ENCODE measurements around the gene ZCCHC13. TPM values are rescaled to one million over a fixed set of nuclear protein-coding genes. Genes with fewer than 3 reads are reported as not detected.

The ZCCHC13 gene
- total and polyA plus RNA-seq, 2 of the 8 experiments (the other 6 are each of a cell fraction or from before 2014, with no cell fraction given), result not detected

DNA sequence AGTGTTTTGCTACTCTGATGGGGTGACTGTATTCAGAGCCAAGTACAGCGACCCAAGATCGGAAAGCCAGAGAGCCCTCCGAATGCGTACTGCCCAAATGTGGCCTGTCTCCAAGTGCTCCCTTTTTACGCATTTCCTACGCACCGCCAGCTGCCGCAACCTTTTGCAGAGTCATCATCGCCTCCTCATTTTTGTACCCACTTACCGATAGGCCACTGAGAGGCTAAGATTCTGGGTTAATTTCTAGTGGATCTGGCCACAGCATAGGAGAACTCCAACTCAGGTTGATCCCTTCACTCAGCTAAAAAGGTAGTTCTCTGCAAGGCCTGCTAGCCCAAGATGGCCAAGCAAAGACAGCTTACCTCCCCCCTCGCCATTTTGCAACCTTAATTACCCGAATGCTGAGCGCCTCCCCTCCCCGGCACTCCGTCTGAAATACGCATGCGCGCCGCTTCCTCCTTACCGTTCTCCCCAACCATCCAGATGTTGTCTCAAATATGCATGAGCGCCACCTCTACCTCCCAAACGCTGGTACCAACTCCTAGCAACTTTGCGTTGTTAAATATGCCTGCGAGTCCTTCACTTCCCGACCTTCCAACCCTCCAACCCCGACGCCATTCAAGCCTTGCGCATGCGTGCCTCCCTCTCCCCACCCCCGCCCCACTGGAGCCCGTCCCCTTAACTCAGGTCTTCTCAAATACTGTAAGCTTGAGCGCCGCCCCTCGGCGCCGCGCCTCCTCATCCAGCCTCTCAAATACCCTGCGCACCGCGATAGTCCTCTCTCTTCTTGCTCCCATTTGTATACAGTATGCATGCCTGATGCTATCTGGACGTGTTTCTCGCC is 11.8 kb upstream of the ZCCHC13 start:
- H2BK12ac ChIP-seq (ENCODE audit: low read depth, low read length), result peak overlapping the region; percentile 60
- H4K5ac ChIP-seq (ENCODE audit: insufficient read length, low read depth, low read length), result peak overlapping the region; percentile 99
- CTCF ChIA-PET (ENCODE audit: partially characterized antibody), result interaction anchor here (0.7 to 1.2 kb wide), 6 partner anchors 13 to 1587 kb away, joined by 3 to 5 read pairs (median 3); no protein-coding TSS in a partner anchor
- peak overlapping the region; percentile 85 for H3K56ac ChIP-seq (replicated peaks; ENCODE audit: insufficient read length, low read depth, low read length)
- H3K18ac ChIP-seq (ENCODE audit: extremely low read depth, low read length), result peak overlapping the region; percentile 97; the same call in 1 of the 2 replicates
- H2BK20ac ChIP-seq (ENCODE audit: low read length), result no peak overlapping the region
- H3K4ac ChIP-seq (replicated peaks; ENCODE audit: insufficient read length, low read depth, low read length), result no peak overlapping the region
- FAIRE-seq (no peak), DNase-seq (ENCODE audit: low read depth in 1 of 2, low spot score in 2 of 2) (peak; percentile 71 to 74)
- 0% methylated on average over 19 of the region's 42 CpGs; no CpG with 5 or more reads in 1 of the 2 experiments for WGBS, 2 experiments (ENCODE audit: extremely low coverage in 1 of 2, insufficient coverage in 1 of 2, insufficient read length in 1 of 2, insufficient replicate concordance in 2 of 2, low coverage in 1 of 2, low lambda C conversion rate in 2 of 2, missing lambda C conversion rate in 1 of 2)
- H3K27ac ChIP-seq (ENCODE audit: low read depth, low read length), result peak overlapping the region; percentile 94
- H2AFZ ChIP-seq (ENCODE audit: low read length), result 0 out of 2 replicates have a peak overlapping the region, but pooled peaks have one; percentile 66
- peak overlapping the region; percentile 93 to 97 for H3K4me2 ChIP-seq (ENCODE audit: insufficient read depth in 1 of 2, low read depth in 2 of 2, low read length in 2 of 2)
- 0 out of 2 replicates have a peak, but pooled peaks cover 2% of the 10 kb centered on the region for H3K23me2 ChIP-seq (ENCODE audit: low read depth, low read length)
- peak overlapping the region; percentile 82; the same call in 1 of the 2 replicates for H2AK5ac ChIP-seq (ENCODE audit: low read depth, low read length)
- no peak overlapping the region for H3K23ac ChIP-seq (ENCODE audit: insufficient read length)
- no peak overlapping the region for H3K14ac ChIP-seq (ENCODE audit: insufficient read length)
- peak overlapping the region; percentile 97 for H2BK5ac ChIP-seq (ENCODE audit: low read depth, low read length)
- H3K79me2 ChIP-seq (ENCODE audit: control insufficient read depth in 1 of 2, insufficient read depth in 2 of 2, low read length in 2 of 2), result peaks cover 4 to 53% of the 10 kb centered on the region in 2 experiments; a peak in 3 of 4 replicates
- peak overlapping the region; percentile 71 to 98 (median 85) for H3K9ac ChIP-seq (replicated peaks in 1 of 4; ENCODE audit: extremely low read depth in 1 of 4, low read depth in 3 of 4, low read length in 3 of 4)
- POLR2A ChIA-PET (ENCODE audit: partially characterized antibody), result interaction anchor here (0.7 to 3.7 kb wide), 15 partner anchors 10 to 144 kb away, joined by 3 to 27 read pairs (median 5); no protein-coding TSS in a partner anchor
- H3K79me1 ChIP-seq (ENCODE audit: low read depth, low read length), result no peaks in the 10 kb centered on the region
- H4K8ac ChIP-seq (ENCODE audit: extremely low read depth, insufficient read depth, low read length), result peak overlapping the region; percentile 89; the same call in 1 of the 2 replicates
- peak overlapping the region; percentile 96 for H4K91ac ChIP-seq (replicated peaks; ENCODE audit: insufficient read length, low read length)
- peaks cover 0 to 15% (median under 1%) of the 10 kb centered on the region in 4 experiments; a peak in 3 of 8 replicates for H3K36me3 ChIP-seq (ENCODE audit: control insufficient read depth in 2 of 4, insufficient read depth in 4 of 4, low read length in 3 of 4)
- no peak overlapping the region for H2BK120ac ChIP-seq (replicated peaks; ENCODE audit: low read depth, low read length)
- H2BK15ac ChIP-seq (ENCODE audit: low read length), result no peak overlapping the region
- peaks cover 0 to 2% of the 10 kb centered on the region in 2 experiments for H4K20me1 ChIP-seq (replicated peaks in 1 of 2; ENCODE audit: control insufficient read depth in 1 of 2, insufficient read depth in 2 of 2, low read length in 2 of 2)
- H3K9me3 ChIP-seq (ENCODE audit: insufficient read depth in 2 of 2, low read depth in 1 of 2, low read length in 1 of 2), result no peaks in the 10 kb centered on the region
- H3K4me3 ChIP-seq (ENCODE audit: extremely low read depth in 1 of 4, insufficient read depth in 2 of 4, low read depth in 3 of 4, low read length in 4 of 4), result peak overlapping the region; percentile 78 to 95 (median 86)
- peaks cover 0 to 9% (median 3%) of the 10 kb centered on the region in 4 experiments; a peak in 3 of 7 replicates for H3K4me1 ChIP-seq (replicated peaks in 1 of 4; ENCODE audit: control insufficient read depth in 3 of 4, insufficient read depth in 4 of 4, low read length in 3 of 4)
- H3K27me3 ChIP-seq (replicated peaks in 1 of 4; ENCODE audit: control insufficient read depth in 3 of 4, extremely low read depth in 1 of 4, insufficient read depth in 3 of 4, low read length in 3 of 4), result no peaks in the 10 kb centered on the region
- TF ChIP-seq YY1 (IDR thresholded peaks at IDR 0.05; ENCODE audit: low read depth, low read length) (peak; percentile 79), NRF1 (IDR thresholded peaks at IDR 0.05; ENCODE audit: low read depth, low read length) (peak; percentile 71), CTCF (IDR thresholded peaks at IDR 0.05; ENCODE audit: control extremely low read depth in 1 of 3, insufficient read depth in 1 of 3, low read depth in 1 of 3, low read length in 3 of 3) (peak in 2 of 3 experiments; percentile 28 to 37; a peak in 2 of 4 replicates), KDM1A (IDR thresholded peaks at IDR 0.05; ENCODE audit: borderline replicate concordance, low read length) (no peak), POLR2AphosphoS5 (IDR thresholded peaks at IDR 0.05; ENCODE audit: low read depth, low read length) (peak; percentile 66; the same call in 1 of the 2 replicates), RAD21 (IDR thresholded peaks at IDR 0.05 in 1 of 2, conservative IDR thresholded peaks at IDR 0.05 in 1 of 2; ENCODE audit: low read depth in 2 of 2, low read length in 2 of 2) (peak in 1 of 2 experiments; percentile 43; a peak in 2 of 4 replicates), TAF1 (IDR thresholded peaks at IDR 0.05; ENCODE audit: low read depth, low read length) (peak; percentile 58; the same call in 1 of the 2 replicates)
